DND-41 (cell line): Measurements from ENCODE around the gene AK5.

ENCODE experiments used
- EZH2 ChIP-seq: IDR thresholded peaks from 3 replicates; pipeline ENCODE4 v1.6.1; 2012; ENCODE audit warnings: borderline replicate concordance, low read depth, mild to moderate bottlenecking, moderate library complexity, low read length, inconsistent platforms; ENCODE audit not compliant: severe bottlenecking
- TF ChIP-seq, protein P1 (sequence below): IDR thresholded peaks from 2 replicates; pipeline ENCODE4 v1.5.1; 2012; ENCODE audit warnings: borderline replicate concordance, low read length, moderate library complexity, mild to moderate bottlenecking; ENCODE audit not compliant: poor library complexity, severe bottlenecking; ENCODE audit errors: extremely low read depth

DNA sequence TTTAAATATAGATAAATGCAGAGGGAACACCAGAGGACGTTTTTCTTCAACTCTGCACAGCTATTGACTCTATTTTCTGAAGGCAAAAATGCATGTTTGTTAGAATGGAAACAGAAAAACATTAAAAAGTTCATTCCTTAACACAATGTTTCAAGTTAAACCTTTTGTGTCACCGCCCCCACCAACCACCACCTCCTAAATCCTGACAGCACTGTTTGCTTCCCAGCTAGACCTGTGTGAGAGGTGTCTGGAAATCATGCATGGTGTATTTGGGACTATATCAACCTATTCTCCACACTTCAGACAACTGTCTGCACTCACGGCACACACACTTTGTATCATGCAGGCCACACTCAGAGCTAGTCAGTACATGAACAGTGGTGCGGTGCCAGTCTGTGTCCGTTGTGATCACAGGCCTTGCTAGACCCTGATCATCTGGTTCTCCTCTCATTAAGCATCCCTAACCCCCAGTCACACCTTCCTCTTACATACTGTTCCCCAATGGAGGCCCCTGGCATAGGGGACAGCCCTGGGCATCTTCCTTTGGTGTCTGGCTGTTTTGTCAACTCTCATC is 276.9 kb downstream of the AK5 start:
- TF ChIP-seq, protein P1, sequence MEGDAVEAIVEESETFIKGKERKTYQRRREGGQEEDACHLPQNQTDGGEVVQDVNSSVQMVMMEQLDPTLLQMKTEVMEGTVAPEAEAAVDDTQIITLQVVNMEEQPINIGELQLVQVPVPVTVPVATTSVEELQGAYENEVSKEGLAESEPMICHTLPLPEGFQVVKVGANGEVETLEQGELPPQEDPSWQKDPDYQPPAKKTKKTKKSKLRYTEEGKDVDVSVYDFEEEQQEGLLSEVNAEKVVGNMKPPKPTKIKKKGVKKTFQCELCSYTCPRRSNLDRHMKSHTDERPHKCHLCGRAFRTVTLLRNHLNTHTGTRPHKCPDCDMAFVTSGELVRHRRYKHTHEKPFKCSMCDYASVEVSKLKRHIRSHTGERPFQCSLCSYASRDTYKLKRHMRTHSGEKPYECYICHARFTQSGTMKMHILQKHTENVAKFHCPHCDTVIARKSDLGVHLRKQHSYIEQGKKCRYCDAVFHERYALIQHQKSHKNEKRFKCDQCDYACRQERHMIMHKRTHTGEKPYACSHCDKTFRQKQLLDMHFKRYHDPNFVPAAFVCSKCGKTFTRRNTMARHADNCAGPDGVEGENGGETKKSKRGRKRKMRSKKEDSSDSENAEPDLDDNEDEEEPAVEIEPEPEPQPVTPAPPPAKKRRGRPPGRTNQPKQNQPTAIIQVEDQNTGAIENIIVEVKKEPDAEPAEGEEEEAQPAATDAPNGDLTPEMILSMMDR, result no peak
- no peak for TF ChIP-seq EZH2
